CD4-positive, alpha-beta T cell treated with Interleukin-10 for 1 hour (primary cell): Measurements from ENCODE around the gene STK38L.
"Not testable (repeated sequence)": the region's sequence is repeated elsewhere in the genome, so short reads cannot be mapped to it uniquely, and the experiment has no call there.

ENCODE experiments used
- DNase-seq: peaks from one replicate; pipeline ENCODE4 v3.0.0-alpha.2; 2020

STK38L gene

GRCh38 chr12:27229367-27229766, 14.7 kb upstream of the STK38L start:
- DNase-seq: no peak

- not testable (repeated sequence) for DNase-seq
Observed at GRCh38 chr12:27231374-27231773, 12.7 kb upstream of the STK38L start.

- DNase-seq: no peak
Observed at GRCh38 chr12:27233814-27234213, 10.3 kb upstream of the STK38L start.

GRCh38 chr12:27236498-27236897, 7.6 kb upstream of the STK38L start:
- peak; percentile 1 for DNase-seq

GRCh38 chr12:27237790-27238771, 6.0 kb upstream of the STK38L start:
- peak; percentile 19 for DNase-seq

GRCh38 chr12:27243006-27243405, 1.1 kb upstream of the STK38L start:
- DNase-seq: no peak

GRCh38 chr12:27244689-27245488, 803 bp downstream of the STK38L start:
- no peak for DNase-seq

- no peak for DNase-seq
Observed at GRCh38 chr12:27246141-27246540, 2.1 kb downstream of the STK38L start.

- DNase-seq: no peak
Observed at GRCh38 chr12:27246774-27247173, 2.7 kb downstream of the STK38L start.

- DNase-seq: no peak
Observed at GRCh38 chr12:27252934-27253333, 8.8 kb downstream of the STK38L start.

- DNase-seq: no peak
Observed at GRCh38 chr12:27253347-27253746, 9.3 kb downstream of the STK38L start.

GRCh38 chr12:27255806-27256205, 11.7 kb downstream of the STK38L start:
- no peak for DNase-seq

GRCh38 chr12:27257104-27257843, 13.2 kb downstream of the STK38L start:
- DNase-seq: no peak

GRCh38 chr12:27260746-27261145, 16.7 kb downstream of the STK38L start:
- no peak for DNase-seq

- DNase-seq: no peak
Observed at GRCh38 chr12:27261866-27262265, 17.8 kb downstream of the STK38L start.

- no peak for DNase-seq
Observed at GRCh38 chr12:27270148-27270547, 26.1 kb downstream of the STK38L start.

GRCh38 chr12:27271206-27271605, 27.1 kb downstream of the STK38L start:
- DNase-seq: no peak

GRCh38 chr12:27272373-27273028, 28.4 kb downstream of the STK38L start:
- DNase-seq: no peak

GRCh38 chr12:27273114-27273513, 29.0 kb downstream of the STK38L start:
- no peak for DNase-seq

- DNase-seq: no peak
Observed at GRCh38 chr12:27274706-27275105, 30.6 kb downstream of the STK38L start.

GRCh38 chr12:27276275-27276674, 32.2 kb downstream of the STK38L start:
- DNase-seq: no peak

GRCh38 chr12:27277846-27278260, 33.8 kb downstream of the STK38L start:
- no peak for DNase-seq
